SK-N-MC (cell line): Measurements from ENCODE around the gene AOPEP.

Experiments used
- DNase-seq: peaks from one replicate; pipeline ENCODE4 v3.0.0-alpha.2; 2011; ENCODE audit warnings: low read depth, low spot score
- H3K27ac ChIP-seq: fragments of 200-600 bp; sonication (generic); 2 replicates; pipeline ENCODE4 v1.5.1; 2016; ENCODE audit warnings: mixed run types
- H3K36me3 ChIP-seq: fragments of 200-600 bp; sonication (generic); 2 replicates; pipeline ENCODE4 v1.6.1; 2017; ENCODE audit warnings: antibody characterized with exemption, low read length, mixed read lengths; ENCODE audit not compliant: insufficient read depth
- H3K4me3 ChIP-seq: fragments of 200-600 bp; sonication (generic); 2 replicates; pipeline ENCODE4 v1.5.1; 2016
- H3K9ac ChIP-seq: fragments of 200-600 bp; sonication (generic); 2 replicates; pipeline ENCODE4 v1.8.0; 2017; ENCODE audit warnings: mixed run types, mixed read lengths; ENCODE audit not compliant: insufficient read length
- H3K9me3 ChIP-seq: fragments of 200-600 bp; sonication (generic); 2 replicates; pipeline ENCODE4 v1.6.1; 2017; ENCODE audit warnings: low read depth, mild to moderate bottlenecking, antibody characterized with exemption, low read length, moderate library complexity, mixed read lengths
- EZH2 ChIP-seq: fragments of 200-600 bp; sonication (generic); IDR thresholded peaks from one replicate; pipeline ENCODE4 v1.6.1; 2017; ENCODE audit warnings: antibody characterized with exemption
- FOXP2 ChIP-seq: optimal IDR thresholded peaks from 2 replicates; pipeline ENCODE3; 2011; ENCODE audit warnings: mild to moderate bottlenecking, moderate library complexity; ENCODE audit not compliant: insufficient read depth; ENCODE audit errors: extremely low read length, control extremely low read depth
- POLR2AphosphoS5 ChIP-seq: IDR thresholded peaks from 2 replicates; pipeline ENCODE4 v1.6.1; 2012; ENCODE audit warnings: mild to moderate bottlenecking, low read depth, low read length, borderline replicate concordance

The AOPEP gene

GRCh38 chr9:95055851-95056551 lies 329.5 kb downstream of the AOPEP start:
- Histone ChIP-seq H3K9ac (peak overlapping the region; percentile 34), H3K4me3 (peak overlapping the region; percentile 44), H3K36me3 (peaks cover 6% of the 10 kb centered on the region; the same call in 1 of the 2 replicates), H3K27ac (0 out of 2 replicates have a peak overlapping the region, but pooled peaks have one; percentile 4), H3K9me3 (no peaks in the 10 kb centered on the region)
- TF ChIP-seq FOXP2 = no peak
- TF ChIP-seq EZH2 = no peak
- TF ChIP-seq POLR2AphosphoS5 = no peak
- peak; percentile 20 for DNase-seq

- Histone ChIP-seq H3K9me3 (no peaks in the 10 kb centered on the region), H3K36me3 (peaks cover 6% of the 10 kb centered on the region), H3K9ac (no peak overlapping the region), H3K27ac (no peak overlapping the region), H3K4me3 (no peak overlapping the region)
- TF ChIP-seq POLR2AphosphoS5 = no peak
- TF ChIP-seq EZH2 = no peak
- TF ChIP-seq FOXP2 = no peak
- no peak for DNase-seq
These were observed 330.6 kb downstream of the AOPEP start for GRCh38 chr9:95057101-95057500.

GRCh38 chr9:95058121-95058785 lies 331.8 kb downstream of the AOPEP start:
- Histone ChIP-seq H3K9me3 (no peaks in the 10 kb centered on the region), H3K27ac (no peak overlapping the region), H3K4me3 (no peak overlapping the region), H3K9ac (no peak overlapping the region), H3K36me3 (peaks cover 10% of the 10 kb centered on the region)
- DNase-seq = no peak
- TF ChIP-seq FOXP2 (no peak), EZH2 (no peak), POLR2AphosphoS5 (no peak)

GRCh38 chr9:95058795-95059386 lies 332.4 kb downstream of the AOPEP start:
- Histone ChIP-seq H3K4me3 (no peak overlapping the region), H3K27ac (no peak overlapping the region), H3K36me3 (peaks cover 10% of the 10 kb centered on the region), H3K9me3 (no peaks in the 10 kb centered on the region), H3K9ac (no peak overlapping the region)
- no peak for DNase-seq
- TF ChIP-seq FOXP2 (no peak), POLR2AphosphoS5 (no peak)

- TF ChIP-seq POLR2AphosphoS5 (no peak), FOXP2 (no peak), EZH2 (no peak)
- Histone ChIP-seq H3K36me3 (peaks cover 10% of the 10 kb centered on the region), H3K27ac (no peak overlapping the region), H3K4me3 (no peak overlapping the region), H3K9me3 (no peaks in the 10 kb centered on the region), H3K9ac (no peak overlapping the region)
- no peak for DNase-seq
These were observed 333.7 kb downstream of the AOPEP start for GRCh38 chr9:95060234-95060633.

- Histone ChIP-seq H3K36me3 (peaks cover 10% of the 10 kb centered on the region), H3K9me3 (no peaks in the 10 kb centered on the region), H3K9ac (no peak overlapping the region), H3K27ac (no peak overlapping the region), H3K4me3 (no peak overlapping the region)
- no peak for DNase-seq
- no peak for TF ChIP-seq POLR2AphosphoS5
- TF ChIP-seq EZH2 = no peak
- TF ChIP-seq FOXP2 = no peak
These were observed 334.4 kb downstream of the AOPEP start for GRCh38 chr9:95060916-95061315.

GRCh38 chr9:95061916-95062595 lies 335.6 kb downstream of the AOPEP start:
- H3K9me3 ChIP-seq = no peaks in the 10 kb centered on the region
- H3K9ac ChIP-seq = no peak overlapping the region
- no peak overlapping the region for H3K27ac ChIP-seq
- DNase-seq = no peak
- TF ChIP-seq FOXP2 (no peak), POLR2AphosphoS5 (no peak), EZH2 (no peak)
- H3K4me3 ChIP-seq = no peak overlapping the region
- peaks cover 10% of the 10 kb centered on the region for H3K36me3 ChIP-seq

- TF ChIP-seq FOXP2 (no peak), POLR2AphosphoS5 (no peak), EZH2 (no peak)
- Histone ChIP-seq H3K27ac (no peak overlapping the region), H3K9ac (no peak overlapping the region), H3K36me3 (peaks cover 10% of the 10 kb centered on the region), H3K9me3 (no peaks in the 10 kb centered on the region), H3K4me3 (no peak overlapping the region)
- DNase-seq = no peak
These were observed 336.1 kb downstream of the AOPEP start for GRCh38 chr9:95062596-95063065.
